Dedifferentiated amniotic fluid mesenchymal stem cell (primary cell): ENCODE data around the gene CPEB3.
"Not testable (repeated sequence)": the region's sequence is repeated elsewhere in the genome, so short reads cannot be mapped to it uniquely, and the experiment has no call there.

Source experiments
- DNase-seq: peaks from one replicate; pipeline ENCODE4 v3.0.0-alpha.2; 2016; ENCODE audit errors: extremely low spot score

CPEB3 gene

GRCh38 chr10:92142949-92143348 is 147.9 kb downstream of the CPEB3 start:
- DNase-seq, result no peak

GRCh38 chr10:92142512-92142911 is 148.4 kb downstream of the CPEB3 start:
- DNase-seq, result no peak

- DNase-seq, result not testable (repeated sequence)
Observed at GRCh38 chr10:92141147-92141546, 149.7 kb downstream of the CPEB3 start.

GRCh38 chr10:92134049-92134448 is 156.8 kb downstream of the CPEB3 start:
- DNase-seq, result not testable (repeated sequence)

- no peak for DNase-seq
Observed at GRCh38 chr10:92131275-92131820, 159.5 kb downstream of the CPEB3 start.

- no peak for DNase-seq
Observed at GRCh38 chr10:92130622-92131274, 160.1 kb downstream of the CPEB3 start.

GRCh38 chr10:92126100-92126650 is 164.7 kb downstream of the CPEB3 start:
- no peak for DNase-seq

GRCh38 chr10:92125144-92125543 is 165.7 kb downstream of the CPEB3 start:
- no peak for DNase-seq

GRCh38 chr10:92124616-92125143 is 166.2 kb downstream of the CPEB3 start:
- peak; percentile 47 for DNase-seq

- no peak for DNase-seq
Observed at GRCh38 chr10:92124020-92124419, 166.9 kb downstream of the CPEB3 start.

- no peak for DNase-seq
Observed at GRCh38 chr10:92122941-92123450, 167.9 kb downstream of the CPEB3 start.

- no peak for DNase-seq
Observed at GRCh38 chr10:92121686-92122492, 169.0 kb downstream of the CPEB3 start.

GRCh38 chr10:92119340-92119739 is 171.5 kb downstream of the CPEB3 start:
- DNase-seq, result no peak

- DNase-seq, result not testable (repeated sequence)
Observed at GRCh38 chr10:92114917-92115316, 176.0 kb downstream of the CPEB3 start.

- DNase-seq, result no peak
Observed at GRCh38 chr10:92113911-92114600, 176.8 kb downstream of the CPEB3 start.

- no peak for DNase-seq
Observed at GRCh38 chr10:92112462-92112861, 178.4 kb downstream of the CPEB3 start.

GRCh38 chr10:92111336-92111939 is 179.4 kb downstream of the CPEB3 start:
- DNase-seq, result no peak

GRCh38 chr10:92110039-92110794 is 180.7 kb downstream of the CPEB3 start:
- no peak for DNase-seq

- no peak for DNase-seq
Observed at GRCh38 chr10:92108747-92109146, 182.1 kb downstream of the CPEB3 start.

GRCh38 chr10:92108120-92108519 is 182.8 kb downstream of the CPEB3 start:
- DNase-seq, result no peak
